ENCODE results near the gene SEMA5B.

SEMA5B gene

DNA sequence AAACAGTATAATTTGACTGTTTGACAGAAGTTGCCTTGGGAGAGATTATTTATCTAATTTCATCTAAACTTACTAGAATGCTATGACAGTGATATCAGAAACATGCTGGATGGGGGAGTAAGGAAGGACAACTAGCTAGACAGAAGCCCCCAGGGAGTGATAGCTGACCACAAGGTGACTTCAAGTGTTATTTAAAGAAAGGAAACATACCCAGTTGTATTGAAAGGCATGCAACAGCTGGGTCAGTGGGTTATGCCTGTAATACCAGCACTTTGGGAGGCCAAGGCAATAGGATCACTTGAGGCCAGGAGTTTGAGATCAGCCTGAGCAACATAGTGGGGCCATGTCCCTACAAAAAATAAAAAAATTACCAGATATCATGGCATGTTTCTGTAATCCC lies 163.1 kb downstream of the SEMA5B start:
- no peaks in the 10 kb centered on the region for H3K27me3 Mint-ChIP-seq

DNA sequence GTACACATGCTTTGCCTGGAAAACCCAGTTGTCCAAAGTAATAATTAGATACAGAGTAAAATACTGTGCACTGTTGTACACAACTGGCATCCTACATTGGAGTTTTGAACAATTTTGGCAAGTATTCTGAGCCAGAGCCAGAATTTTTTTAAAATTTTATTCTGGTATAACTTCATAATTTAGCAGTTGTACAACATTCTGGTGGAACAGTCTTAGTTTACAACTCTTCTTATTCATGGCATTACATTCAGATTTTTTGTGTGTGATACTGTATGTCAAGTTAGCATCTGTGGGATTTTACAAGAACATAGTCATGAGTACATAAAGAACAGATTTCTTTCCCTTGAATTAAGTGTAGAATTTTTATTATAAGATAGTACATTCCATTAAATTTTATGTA lies 165.2 kb downstream of the SEMA5B start:
- Mint-ChIP-seq H3K9me3 (no peaks in the 10 kb centered on the region), H3K27ac (no peak overlapping the region), H3K4me3 (no peak overlapping the region), H3K4me1 (peaks cover 5% of the 10 kb centered on the region), H3K27me3 (no peaks in the 10 kb centered on the region), H3K36me3 (ENCODE audit: low read depth) (no peaks in the 10 kb centered on the region)
- no peak for ATAC-seq
- no peak for DNase-seq

More for the DNA sequence above, 163.1 kb downstream of the SEMA5B start:
- H3K36me3 Mint-ChIP-seq (ENCODE audit: low read depth): no peaks in the 10 kb centered on the region
- no peak overlapping the region for H3K4me3 Mint-ChIP-seq
- DNase-seq: no peak
- H3K27ac Mint-ChIP-seq: no peak overlapping the region
- H3K4me1 Mint-ChIP-seq: no peaks in the 10 kb centered on the region
- H3K9me3 Mint-ChIP-seq: no peaks in the 10 kb centered on the region
- ATAC-seq: no peak
